ENCODE data around the gene ZCCHC9.
"Not testable (repeated sequence)": the region's sequence is repeated elsewhere in the genome, so short reads cannot be mapped to it uniquely, and the experiment has no call there.

The ZCCHC9 gene

GRCh38 chr5:81305785-81306184, 4.4 kb downstream of the ZCCHC9 start:
- no peak for DNase-seq (ENCODE audit: low read depth)

DNA sequence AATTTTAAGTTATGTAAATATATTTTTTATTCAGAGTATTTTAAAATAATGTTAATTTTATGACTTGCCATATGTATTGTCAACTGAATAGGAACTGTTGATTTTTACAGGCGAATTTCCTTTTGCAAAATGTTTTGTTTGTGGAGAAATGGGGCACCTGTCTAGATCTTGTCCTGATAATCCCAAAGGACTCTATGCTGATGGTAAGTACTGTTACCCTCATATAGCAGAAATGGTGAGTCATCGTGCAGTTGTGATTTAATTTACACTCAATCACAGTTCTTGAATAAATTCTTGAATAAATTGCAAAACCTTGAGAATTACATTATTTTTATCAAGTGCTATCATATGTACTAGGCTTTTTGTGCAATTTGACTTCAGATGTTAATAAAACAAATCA, 7.4 kb downstream of the ZCCHC9 start:
- DNase-seq (ENCODE audit: low read depth), result no peak

GRCh38 chr5:81310402-81311063, 9.1 kb downstream of the ZCCHC9 start:
- DNase-seq (ENCODE audit: low read depth), result no peak

DNA sequence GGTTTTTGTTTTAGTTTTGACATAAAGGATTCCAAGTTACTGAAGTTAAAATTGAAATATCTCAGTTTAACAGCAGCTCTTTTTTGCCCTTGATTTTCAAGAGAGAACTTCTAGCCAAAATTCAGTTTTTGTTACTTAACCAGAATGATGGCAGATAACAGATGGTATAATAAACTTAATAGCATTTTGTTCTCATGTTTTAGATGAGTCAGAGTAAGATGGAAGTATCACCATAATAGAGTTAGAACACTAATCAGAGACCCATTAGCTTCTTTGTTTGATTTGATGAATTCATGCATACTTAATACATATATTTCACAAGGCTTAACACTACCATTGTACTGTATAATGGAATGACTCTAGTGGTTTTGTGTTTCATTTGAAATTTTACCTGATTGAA, 11.9 kb downstream of the ZCCHC9 start:
- no peak for DNase-seq (ENCODE audit: low read depth)

DNA sequence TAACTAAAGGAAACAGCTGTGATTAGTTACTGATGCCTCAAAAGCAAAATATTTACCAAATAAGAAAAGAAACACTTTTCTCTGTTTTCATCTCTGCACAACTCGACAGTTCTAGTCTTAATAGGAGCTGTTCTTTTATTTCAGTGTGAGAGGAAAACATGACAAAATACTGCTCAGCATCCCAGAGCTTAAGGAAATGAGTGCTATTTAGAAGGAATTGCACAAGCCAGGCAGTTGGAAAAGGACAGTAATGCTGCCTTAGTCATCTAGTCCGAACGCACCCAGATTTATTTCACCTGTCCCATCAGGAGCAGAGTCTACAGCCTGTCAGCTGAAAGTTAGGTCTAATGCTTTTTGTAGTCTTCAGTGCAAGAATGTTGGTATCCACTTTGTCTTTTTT, 12.3 kb downstream of the ZCCHC9 start:
- no peak for DNase-seq (ENCODE audit: low read depth)

DNA sequence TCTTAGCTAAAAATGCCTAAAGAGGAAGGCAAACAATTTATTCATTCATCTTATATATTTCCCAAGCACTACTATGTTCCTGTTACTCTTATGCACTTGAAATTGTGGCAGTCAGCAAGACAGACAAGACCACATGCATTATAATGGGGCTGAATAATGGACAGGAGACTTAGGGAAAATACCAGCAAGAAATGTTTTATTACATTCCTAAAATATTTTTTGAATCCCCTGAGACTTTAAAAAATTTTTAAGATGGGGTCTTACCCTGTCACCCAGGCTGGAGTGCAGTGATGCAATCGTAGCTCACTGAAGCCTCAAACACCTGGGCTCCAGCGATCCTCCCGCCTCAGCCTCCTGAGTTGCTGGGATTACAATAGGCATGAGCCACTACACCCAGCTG, 13.2 kb downstream of the ZCCHC9 start:
- DNase-seq (ENCODE audit: low read depth), result no peak

- DNase-seq (ENCODE audit: low read depth), result no peak
Measured at GRCh38 chr5:81315336-81315735, 13.9 kb downstream of the ZCCHC9 start.

DNA sequence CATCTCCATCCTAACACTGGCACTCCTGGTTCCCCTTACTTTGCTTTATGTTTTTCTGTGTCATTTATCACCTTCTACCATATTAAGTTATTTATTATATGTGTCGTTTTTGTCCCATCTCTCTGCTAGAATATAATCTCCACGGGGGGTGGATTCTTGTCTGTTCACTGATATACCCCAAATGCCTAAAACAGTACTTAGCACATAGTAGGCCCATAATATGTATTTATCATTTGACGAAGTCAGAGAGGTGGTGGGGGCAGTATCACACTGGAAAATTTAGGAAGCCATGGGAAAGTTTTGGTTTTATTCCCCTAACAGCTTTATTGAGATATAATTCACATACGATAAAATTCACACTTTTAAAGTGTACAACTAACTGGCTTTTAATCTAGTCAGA, 14.4 kb downstream of the ZCCHC9 start:
- DNase-seq (ENCODE audit: low read depth), result no peak

- DNase-seq (ENCODE audit: low read depth), result no peak
Measured at GRCh38 chr5:81316571-81316970, 15.2 kb downstream of the ZCCHC9 start.

- DNase-seq (ENCODE audit: low read depth), result no peak
Measured at GRCh38 chr5:81317536-81317935, 16.1 kb downstream of the ZCCHC9 start.

DNA sequence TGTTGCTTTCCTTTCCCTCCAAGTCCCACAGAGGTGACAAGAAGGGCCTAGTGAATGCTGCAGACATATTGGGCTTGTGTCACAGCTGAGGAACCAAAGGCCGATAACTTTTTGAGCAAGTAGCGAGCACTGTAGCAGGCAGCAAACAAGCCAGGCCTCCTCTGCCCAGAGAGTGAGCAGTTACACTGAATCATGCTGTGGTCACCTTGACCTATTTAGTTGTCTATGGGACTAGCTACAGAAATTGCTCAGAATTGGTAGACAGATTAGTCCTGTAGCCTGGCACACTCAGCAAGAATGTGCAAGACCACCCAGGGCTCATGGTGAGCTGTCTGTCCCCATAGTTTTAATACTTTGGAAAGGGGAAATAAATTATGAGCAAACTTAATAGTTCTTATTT, 25.2 kb downstream of the ZCCHC9 start:
- DNase-seq (ENCODE audit: low read depth), result no peak

DNA sequence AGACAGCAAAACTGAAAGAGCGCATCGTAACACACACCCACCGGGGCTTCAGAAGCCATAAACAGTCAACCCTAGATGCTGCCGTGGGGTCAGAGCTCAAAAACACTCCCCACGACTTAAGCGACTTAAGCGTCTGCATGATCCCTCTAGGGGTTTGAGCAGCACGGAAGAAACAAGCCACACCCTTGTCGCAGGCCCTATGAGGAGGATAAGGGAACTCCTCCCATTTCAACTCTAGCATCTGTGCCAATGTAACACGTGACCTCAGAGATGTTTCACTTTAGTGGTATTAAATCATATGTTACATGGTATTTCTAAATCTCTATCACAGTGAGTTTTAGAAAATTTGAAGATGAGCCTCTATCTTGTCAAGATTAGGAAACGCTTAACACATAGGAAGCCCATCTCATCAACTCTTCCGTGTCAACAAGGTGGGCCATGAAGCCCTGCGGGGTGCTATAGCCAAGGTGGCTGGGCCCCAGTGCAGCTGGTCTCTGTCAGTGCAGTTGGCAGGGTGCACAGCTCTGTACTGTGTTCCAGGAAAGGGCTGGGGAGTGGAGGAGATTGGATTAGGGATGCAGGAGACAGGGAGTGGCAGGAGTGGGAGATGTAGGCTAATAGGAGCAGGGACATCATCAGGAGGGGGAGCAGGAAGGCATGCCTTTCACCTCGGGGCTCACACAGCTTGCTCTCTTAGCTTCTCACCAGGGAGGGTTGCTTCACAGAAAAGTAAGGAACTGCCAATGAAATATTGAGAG, 33.1 kb downstream of the ZCCHC9 start:
- no peak for DNase-seq (ENCODE audit: low read depth)

- no peak for DNase-seq (ENCODE audit: low read depth)
Measured at GRCh38 chr5:81335946-81336345, 34.6 kb downstream of the ZCCHC9 start.

DNA sequence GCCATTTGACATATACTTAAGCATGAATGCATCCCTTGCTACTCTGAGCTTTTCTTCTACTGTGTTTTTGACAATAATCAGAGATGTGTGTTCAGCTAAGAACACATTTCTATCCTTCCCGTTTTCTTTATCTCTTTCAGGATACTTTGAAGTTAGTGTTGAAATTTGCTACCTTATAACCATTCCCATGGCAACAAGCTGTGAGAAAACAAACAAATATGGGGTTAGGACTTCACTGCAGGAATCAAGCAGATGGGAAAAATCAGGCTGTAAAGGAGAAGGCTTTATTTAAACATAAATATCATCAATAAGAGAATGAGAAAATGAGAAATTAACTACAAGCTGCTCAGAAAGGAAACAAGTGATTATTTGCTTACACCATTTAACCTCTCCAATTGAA, 35.2 kb downstream of the ZCCHC9 start:
- no peak for DNase-seq (ENCODE audit: low read depth)

DNA sequence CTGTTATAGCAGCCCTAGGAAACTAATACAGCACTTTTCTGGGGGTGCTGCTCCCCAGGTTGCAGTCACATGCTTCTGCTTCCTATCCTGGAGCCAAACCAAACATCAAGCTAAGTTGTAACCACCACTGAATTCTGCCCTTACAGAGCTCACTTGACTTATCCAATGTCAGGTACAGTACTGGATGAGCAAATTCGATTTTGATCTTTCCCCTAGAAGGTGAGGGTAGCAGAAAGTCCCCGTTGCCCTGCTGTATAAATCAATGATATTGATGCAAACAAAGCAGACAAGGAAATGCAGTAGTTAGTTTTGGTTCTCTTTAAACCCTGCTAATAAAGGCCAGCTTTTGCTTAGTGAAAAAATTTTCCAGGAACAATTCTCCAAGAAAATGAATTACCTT, 36.4 kb downstream of the ZCCHC9 start:
- no peak for DNase-seq (ENCODE audit: low read depth)

DNA sequence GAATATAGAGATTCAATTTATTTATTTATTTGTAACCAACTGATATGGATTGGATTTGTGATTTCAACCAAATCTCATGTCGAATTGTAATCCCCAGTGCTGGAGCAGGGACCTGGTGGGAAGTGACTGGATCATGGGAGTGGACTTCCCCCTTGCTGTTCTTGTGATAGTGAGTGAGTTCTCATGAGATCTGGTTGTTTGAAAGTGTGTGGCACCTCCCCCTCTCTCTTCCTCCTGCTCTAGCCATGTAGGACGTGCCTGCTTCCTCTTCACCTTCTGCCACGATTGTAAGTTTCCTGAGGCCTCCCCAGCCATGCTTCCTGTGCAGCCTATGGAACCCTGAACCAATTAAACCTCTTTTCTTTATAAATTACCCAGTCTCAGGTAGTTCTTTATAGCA, 36.8 kb downstream of the ZCCHC9 start:
- DNase-seq (ENCODE audit: low read depth), result not testable (repeated sequence)

GRCh38 chr5:81344736-81345135, 43.3 kb downstream of the ZCCHC9 start:
- no peak for DNase-seq (ENCODE audit: low read depth)

DNA sequence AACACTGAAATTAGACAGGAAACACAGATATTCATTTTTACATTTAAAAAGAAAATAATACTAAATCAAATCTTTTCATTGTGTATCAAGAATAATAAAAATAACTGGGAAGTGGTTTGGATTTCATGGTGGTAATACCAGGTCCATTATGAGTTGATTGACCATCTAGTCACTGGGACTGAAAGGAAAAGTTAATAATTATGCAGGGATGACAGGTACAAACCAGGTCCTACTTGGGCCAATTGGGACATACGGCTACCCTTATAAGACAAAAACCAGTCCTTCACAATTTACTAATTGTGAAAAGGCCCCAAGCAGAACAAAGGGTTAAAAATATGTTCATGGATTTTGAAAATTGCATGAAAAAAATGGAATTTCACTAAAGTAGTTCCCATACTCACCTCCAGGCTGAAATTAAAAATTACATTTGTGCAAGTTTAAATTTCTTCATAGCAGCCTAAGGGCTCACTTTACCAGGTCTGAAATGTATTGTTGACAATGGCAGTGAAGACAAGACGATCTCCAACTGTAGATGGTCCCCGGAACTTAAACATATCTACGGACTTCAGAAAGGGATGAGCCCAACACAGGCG, 44.1 kb downstream of the ZCCHC9 start:
- DNase-seq (ENCODE audit: low read depth), result no peak

GRCh38 chr5:81349161-81349560, 47.8 kb downstream of the ZCCHC9 start:
- no peak for DNase-seq (ENCODE audit: low read depth)

- DNase-seq (ENCODE audit: low read depth), result no peak
Measured at GRCh38 chr5:81350507-81350906, 49.1 kb downstream of the ZCCHC9 start.

DNA sequence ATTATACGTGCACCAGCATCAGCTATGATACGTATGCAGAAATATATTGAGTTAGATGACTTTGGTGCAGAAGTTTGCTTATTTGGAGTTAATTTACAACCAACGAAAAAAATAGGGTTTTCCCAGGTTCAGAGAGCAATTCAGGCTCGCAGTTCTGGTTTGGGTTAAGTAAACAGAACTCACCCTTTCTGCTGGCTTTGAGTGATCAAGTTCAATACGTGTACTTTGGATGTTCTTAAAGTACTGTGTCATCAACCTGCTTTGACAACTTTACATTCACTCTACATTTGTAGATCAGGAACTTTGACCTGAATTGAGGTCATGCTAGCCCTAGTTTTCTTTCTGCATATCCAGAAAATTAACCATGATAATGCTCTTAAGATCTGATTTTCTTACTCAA, 51.8 kb downstream of the ZCCHC9 start:
- no peak for DNase-seq (ENCODE audit: low read depth)

DNA sequence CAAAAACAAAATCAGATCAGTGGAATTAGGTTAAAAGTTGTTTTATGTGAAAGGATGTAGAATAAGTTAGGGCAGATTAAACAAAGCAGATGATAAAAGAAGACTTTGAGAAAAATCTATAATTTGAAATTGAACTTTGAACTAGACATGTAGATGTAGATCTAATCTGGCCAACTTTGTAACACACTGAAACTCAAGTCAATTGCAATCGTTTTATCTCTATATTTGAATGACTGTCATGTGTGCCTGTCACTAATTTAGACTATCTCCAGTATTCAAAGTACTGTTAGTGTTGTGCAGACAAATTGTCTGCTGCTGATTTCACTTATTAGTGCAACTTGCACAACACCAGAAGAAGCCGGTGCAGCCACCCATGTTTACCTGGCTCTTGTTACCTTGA, 52.7 kb downstream of the ZCCHC9 start:
- no peak for DNase-seq (ENCODE audit: low read depth)

Data from stimulated activated CD4-positive, alpha-beta T cell treated with anti-CD3 and anti-CD28 coated beads, Interleukin-2, amount 100 ng/mL, for 4 hours (primary cell).